Breast epithelium (tissue), 3 donors: ENCODE results near the gene CACNA1B.

ENCODE experiments used
- CTCF ChIP-seq, 3 donors: fragments of 450-650 bp; IDR thresholded peaks; one replicate each; pipeline ENCODE4 v1.5.1; 2016 to 2017; ENCODE audit warnings: antibody characterized with exemption in 3 of 3, mild to moderate bottlenecking in 3 of 3, moderate library complexity in 3 of 3
- POLR2A ChIP-seq: fragments of 450-650 bp; IDR thresholded peaks from one replicate; pipeline ENCODE4 v1.6.1; 2016; ENCODE audit warnings: antibody characterized with exemption, mild to moderate bottlenecking, moderate library complexity
- POLR2AphosphoS5 ChIP-seq, 3 donors: sonication (generic); formaldehyde crosslinking; IDR thresholded peaks; one replicate each; pipeline ENCODE4 v1.6.1; 2017; ENCODE audit warnings: antibody characterized with exemption in 3 of 3

GRCh38 chr9:137891588-137892423 is 14.2 kb downstream of the CACNA1B start:
- TF ChIP-seq CTCF (IDR thresholded peaks at IDR 0.05) = no peak
- no peak for TF ChIP-seq POLR2A
- TF ChIP-seq POLR2AphosphoS5 (IDR thresholded peaks at IDR 0.05) = no peak
